Parathyroid adenoma (tissue), 2 donors: ENCODE measurements around the gene KMT2D.

ENCODE experiments used
- H2AFZ ChIP-seq: fragments of 300-600 bp; sonication (generic); one replicate; pipeline ENCODE4 v1.7.0; 2017; ENCODE audit warnings: antibody characterized with exemption, mild to moderate bottlenecking
- H3K27ac ChIP-seq: fragments of 300-600 bp; sonication (generic); one replicate; pipeline ENCODE4 v1.7.0; 2017
- H3K27me3 ChIP-seq: fragments of 300-600 bp; sonication (generic); one replicate; pipeline ENCODE4 v1.7.0; 2017; ENCODE audit warnings: low read length; ENCODE audit not compliant: control insufficient read depth, insufficient read depth
- H3K36me3 ChIP-seq: fragments of 300-600 bp; sonication (generic); one replicate; pipeline ENCODE4 v1.7.0; 2017; ENCODE audit warnings: low read length; ENCODE audit not compliant: control insufficient read depth, insufficient read depth
- H3K4me1 ChIP-seq: fragments of 300-600 bp; sonication (generic); one replicate; pipeline ENCODE4 v1.7.0; 2017; ENCODE audit warnings: control low read depth
- H3K4me2 ChIP-seq: fragments of 300-600 bp; sonication (generic); one replicate; pipeline ENCODE4 v1.7.0; 2017; ENCODE audit warnings: low read length
- H3K4me3 ChIP-seq: fragments of 300-600 bp; sonication (generic); one replicate; pipeline ENCODE4 v1.7.0; 2017; ENCODE audit warnings: low read depth, low read length
- H3K79me2 ChIP-seq: fragments of 300-600 bp; sonication (generic); one replicate; pipeline ENCODE4 v1.7.0; 2017; ENCODE audit warnings: control low read depth
- H3K9ac ChIP-seq: fragments of 300-600 bp; sonication (generic); one replicate; pipeline ENCODE4 v1.7.0; 2017; ENCODE audit warnings: mild to moderate bottlenecking
- H3K9me3 ChIP-seq: fragments of 300-600 bp; sonication (generic); one replicate; pipeline ENCODE4 v1.7.0; 2017; ENCODE audit warnings: low read length; ENCODE audit not compliant: control insufficient read depth
- CTCF ChIP-seq: fragments of 300-600 bp; sonication (generic); IDR thresholded peaks from one replicate; pipeline ENCODE4 v1.7.0; 2017; ENCODE audit warnings: antibody characterized with exemption, mild to moderate bottlenecking
- donor health status: primary hyperparathyroidism.

KMT2D gene

GRCh38 chr12:49019120-49019430 lies 41.5 kb downstream of the KMT2D start:
- Histone ChIP-seq H3K36me3 (no peaks in the 10 kb centered on the region), H3K27me3 (no peaks in the 10 kb centered on the region), H3K79me2 (peaks cover 30% of the 10 kb centered on the region), H3K9ac (no peak overlapping the region), H3K27ac (peak overlapping the region; percentile 80), H2AFZ (peak overlapping the region; percentile 91), H3K9me3 (no peaks in the 10 kb centered on the region), H3K4me2 (peak overlapping the region; percentile 76), H3K4me3 (peak overlapping the region; percentile 88), H3K4me1 (peaks cover 8% of the 10 kb centered on the region)
- no peak for TF ChIP-seq CTCF

- Histone ChIP-seq H3K27me3 (no peaks in the 10 kb centered on the region), H3K9ac (peak within 1 kb of the TSS; percentile 70), H3K9me3 (no peaks in the 10 kb centered on the region), H3K36me3 (no peaks in the 10 kb centered on the region), H3K27ac (peak within 1 kb of the TSS; percentile 80), H2AFZ (peak within 1 kb of the TSS; percentile 91), H3K4me2 (peak within 1 kb of the TSS; percentile 76), H3K4me3 (peak within 1 kb of the TSS; percentile 88), H3K4me1 (peaks cover 8% of the 10 kb centered on the region), H3K79me2 (peaks cover 30% of the 10 kb centered on the region)
- TF ChIP-seq CTCF: peak; percentile 46
Observed at GRCh38 chr12:49018261-49019119, 42.1 kb downstream of the KMT2D start, which contains the start of gene PRKAG1. Gene PRKAG1, minus strand, starts transcription at chr12:49018776. Its CDS starts 36 bp downstream, at chr12:49018740.

GRCh38 chr12:49017891-49018260 lies 42.7 kb downstream of the KMT2D start:
- H3K4me3 ChIP-seq: peak overlapping the region; percentile 88
- peaks cover 8% of the 10 kb centered on the region for H3K4me1 ChIP-seq
- H3K79me2 ChIP-seq: peaks cover 30% of the 10 kb centered on the region
- H3K9ac ChIP-seq: peak overlapping the region; percentile 70
- peak overlapping the region; percentile 91 for H2AFZ ChIP-seq
- no peaks in the 10 kb centered on the region for H3K36me3 ChIP-seq
- H3K27me3 ChIP-seq: no peaks in the 10 kb centered on the region
- H3K27ac ChIP-seq: peak overlapping the region; percentile 80
- no peaks in the 10 kb centered on the region for H3K9me3 ChIP-seq
- peak overlapping the region; percentile 76 for H3K4me2 ChIP-seq
- TF ChIP-seq CTCF: no peak

GRCh38 chr12:49015196-49015595 lies 45.4 kb downstream of the KMT2D start:
- Histone ChIP-seq H3K4me1 (peaks cover 8% of the 10 kb centered on the region), H2AFZ (no peak overlapping the region), H3K27ac (no peak overlapping the region), H3K9me3 (no peaks in the 10 kb centered on the region), H3K79me2 (peaks cover 30% of the 10 kb centered on the region), H3K4me3 (no peak overlapping the region), H3K36me3 (no peaks in the 10 kb centered on the region), H3K9ac (no peak overlapping the region), H3K4me2 (no peak overlapping the region), H3K27me3 (no peaks in the 10 kb centered on the region)
- no peak for TF ChIP-seq CTCF

- Histone ChIP-seq H2AFZ (no peak overlapping the region), H3K4me2 (no peak overlapping the region), H3K36me3 (no peaks in the 10 kb centered on the region), H3K4me1 (peaks cover 8% of the 10 kb centered on the region), H3K9me3 (no peaks in the 10 kb centered on the region), H3K4me3 (no peak overlapping the region), H3K9ac (no peak overlapping the region), H3K27me3 (no peaks in the 10 kb centered on the region), H3K27ac (no peak overlapping the region), H3K79me2 (peaks cover 30% of the 10 kb centered on the region)
- TF ChIP-seq CTCF: no peak
Observed at GRCh38 chr12:49014547-49014946, 46.0 kb downstream of the KMT2D start.
